GM12801 (cell line): Measurements from ENCODE around the gene C10orf67.

Experiments used
- CTCF ChIP-seq: IDR thresholded peaks from one replicate; pipeline ENCODE4 v1.5.1; 2011; ENCODE audit warnings: control low read depth; ENCODE audit not compliant: insufficient read length; ENCODE audit errors: extremely low read depth

C10orf67 gene

DNA sequence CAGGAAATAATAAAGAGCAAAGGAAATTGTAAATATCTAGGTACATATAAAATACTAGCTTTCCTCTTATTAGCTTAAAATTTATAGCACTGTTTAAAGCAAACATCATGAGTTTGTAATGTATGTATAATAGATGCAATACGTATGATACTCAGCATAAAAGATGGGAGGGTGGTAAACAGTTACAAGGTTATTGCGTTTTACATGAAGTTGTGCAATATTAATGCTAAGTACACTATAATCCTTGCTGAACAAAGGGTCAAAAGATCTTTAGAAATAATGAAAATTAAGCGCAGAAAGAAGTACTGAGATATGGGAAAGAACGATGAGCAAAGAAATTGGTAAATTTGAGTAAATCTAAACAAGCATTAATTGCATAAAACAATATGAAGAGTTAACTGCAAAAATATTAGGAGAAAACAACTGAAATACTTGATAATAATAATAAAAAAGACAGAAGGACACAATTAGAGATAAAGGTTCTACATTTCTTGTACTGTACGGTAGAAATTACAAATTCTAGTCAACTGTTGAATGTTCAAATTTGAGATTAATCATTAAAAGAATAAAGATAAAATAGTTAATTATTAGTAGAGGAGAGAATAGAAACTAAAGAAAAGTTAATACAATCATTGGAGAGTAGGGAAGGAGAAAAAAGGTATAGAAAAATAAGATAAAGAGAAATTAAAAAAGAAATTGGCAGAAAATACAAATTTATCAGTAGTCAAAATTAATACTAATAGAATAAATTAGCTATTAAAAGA is 17.9 kb downstream of the C10orf67 start:
- TF ChIP-seq CTCF = no peak

GRCh38 chr10:23325132-23325531 is 19.5 kb downstream of the C10orf67 start:
- no peak for TF ChIP-seq CTCF

- TF ChIP-seq CTCF = no peak
Observed at GRCh38 chr10:23324351-23324750, 20.2 kb downstream of the C10orf67 start.

DNA sequence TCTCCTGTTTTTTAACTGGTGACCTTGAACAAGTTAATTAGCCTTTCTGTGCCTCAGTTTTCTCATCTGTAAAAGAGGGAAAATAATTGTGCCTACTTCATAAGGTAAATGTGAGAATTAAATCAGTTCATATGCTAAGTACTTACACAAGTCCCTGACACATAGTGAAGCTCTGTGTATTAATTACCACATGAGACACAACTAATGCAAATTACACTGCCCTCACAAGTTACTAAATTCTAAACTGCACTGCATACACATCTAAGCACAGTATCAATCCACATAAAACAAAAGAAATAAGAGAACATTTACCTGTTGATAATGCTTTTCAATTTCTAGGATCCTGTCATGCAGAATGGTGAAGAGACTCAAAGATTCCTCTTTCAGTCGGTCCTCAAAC is 22.5 kb downstream of the C10orf67 start:
- no peak for TF ChIP-seq CTCF

DNA sequence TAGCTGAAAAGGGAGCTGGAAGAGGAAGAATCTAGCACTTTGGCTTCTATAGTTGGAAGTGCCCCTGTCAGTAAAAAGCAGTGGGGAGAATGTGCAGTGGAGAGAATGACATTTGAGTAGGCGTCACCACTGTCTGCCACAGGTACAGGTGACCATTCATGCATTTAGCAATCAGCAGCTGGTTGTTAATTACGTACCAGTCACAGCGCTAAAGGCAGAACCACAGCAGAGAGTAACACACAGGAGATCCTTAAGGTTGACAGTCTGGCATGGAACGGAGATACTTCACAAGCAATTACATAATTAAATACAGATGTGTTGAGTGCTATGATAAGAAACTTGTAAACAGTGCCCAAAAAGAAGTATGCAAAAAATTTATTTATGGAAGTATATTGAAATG is 24.8 kb downstream of the C10orf67 start:
- TF ChIP-seq CTCF = no peak

GRCh38 chr10:23318359-23318758 is 26.2 kb downstream of the C10orf67 start:
- no peak for TF ChIP-seq CTCF

- TF ChIP-seq CTCF = no peak
Observed at GRCh38 chr10:23317416-23317815, 27.2 kb downstream of the C10orf67 start.
